GM18519 (cell line): ENCODE measurements around the gene TRAPPC5.
A peak's percentile ranks its signal among the peaks of the same experiment; 100 is the strongest.
"Not testable (repeated sequence)": the region's sequence is repeated elsewhere in the genome, so short reads cannot be mapped to it uniquely, and the experiment has no call there.

ENCODE experiments used
- ATAC-seq: cut with Tn5 transposase; IDR thresholded peaks from one replicate; pipeline ENCODE4 v1.9.1; 2021; ENCODE audit warnings: mild to moderate bottlenecking, moderate library complexity; ENCODE audit not compliant: unreplicated experiment, low FRiP score

TRAPPC5 gene

DNA sequence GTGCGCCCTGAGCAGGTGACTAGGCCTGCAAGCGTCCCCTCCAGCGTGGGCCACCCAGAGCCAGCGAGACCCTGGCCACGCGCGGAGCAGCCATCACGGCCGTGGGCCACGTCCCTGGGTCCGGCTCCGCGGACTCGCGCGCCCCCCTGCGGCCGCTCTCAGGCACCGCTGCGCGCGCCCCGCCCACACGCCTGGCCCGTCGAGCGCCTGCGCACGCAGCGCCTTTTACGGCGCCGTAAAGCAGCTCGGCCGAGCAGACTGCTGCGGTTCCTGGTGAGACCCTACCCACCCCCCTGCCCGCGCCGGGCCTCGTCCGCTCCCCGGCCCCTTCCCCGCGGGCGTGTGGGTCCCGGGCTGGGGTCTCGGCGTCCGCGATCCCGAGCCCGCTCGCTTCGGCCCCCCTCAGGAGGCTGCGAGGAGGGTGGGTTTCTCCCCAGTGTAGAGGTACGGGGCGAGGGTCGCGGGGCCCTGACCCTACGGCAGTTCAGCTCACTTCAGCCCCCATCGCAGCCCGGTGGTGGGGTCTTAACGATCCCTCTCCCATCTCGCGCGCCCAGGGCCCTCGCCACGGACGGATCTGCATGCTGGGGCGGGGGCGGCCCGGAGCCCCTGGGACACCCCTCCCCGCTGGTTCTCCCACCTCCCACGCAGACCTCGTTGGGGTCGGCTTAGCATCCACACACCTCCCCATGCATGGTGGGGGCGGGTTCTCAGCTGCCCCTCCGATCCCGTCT, at the start of gene TRAPPC5:
Gene TRAPPC5, plus strand, starts transcription at position 228 of the 734 bp plus-strand sequence. CDS start 1,421 bp downstream, outside the sequence.
- peak; percentile 41 for ATAC-seq

- no peak for ATAC-seq
These were observed 49.1 kb upstream of the TRAPPC5 start for GRCh38 chr19:7631577-7631976.

- no peak for ATAC-seq
These were observed 48.1 kb upstream of the TRAPPC5 start for GRCh38 chr19:7632340-7633203.

DNA sequence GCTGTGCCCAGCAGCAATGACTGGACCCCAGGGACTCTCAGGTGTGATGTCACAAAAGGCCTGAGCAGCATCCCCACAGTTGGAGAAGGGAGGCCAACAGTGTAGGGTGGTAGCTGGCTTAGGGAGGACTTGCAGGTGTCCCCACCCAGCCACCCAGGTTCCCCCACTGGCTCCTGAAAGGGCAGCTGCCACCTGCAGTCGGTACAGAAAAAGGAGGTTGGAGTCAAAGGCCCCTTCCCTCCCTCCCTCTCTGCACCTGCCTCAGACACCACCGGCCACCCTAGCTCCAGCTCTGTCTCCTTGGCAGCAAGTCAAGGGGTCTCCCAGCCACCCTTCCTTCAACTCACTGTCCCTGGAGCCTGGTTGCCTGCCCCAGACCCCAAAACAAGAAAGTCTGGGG, 46.9 kb upstream of the TRAPPC5 start, which contains the start of gene PCP2:
Gene PCP2, minus strand, starts transcription at position 22 of the 400 bp plus-strand sequence. CDS start 262 bp downstream, outside the sequence.
- no peak for ATAC-seq

DNA sequence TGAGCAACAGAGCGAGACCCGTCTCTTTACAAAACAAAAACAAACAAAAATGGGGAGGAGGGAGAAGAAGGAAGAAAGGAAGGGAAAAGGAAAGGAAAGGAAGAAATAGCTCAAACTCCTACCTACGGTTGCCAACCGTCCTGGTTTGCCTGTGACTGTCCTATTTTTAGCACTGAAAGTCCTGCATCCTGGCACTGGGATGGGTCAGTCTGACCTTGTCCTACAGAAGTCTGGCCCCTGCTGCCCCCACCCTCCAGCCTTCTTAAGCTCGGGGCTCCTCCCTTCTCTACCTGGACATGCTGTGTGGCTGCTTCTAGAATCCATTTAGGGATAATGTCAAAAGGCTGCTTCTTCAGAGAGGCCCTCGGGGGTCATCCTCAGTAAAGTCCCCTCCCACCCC, 45.0 kb upstream of the TRAPPC5 start:
- no peak for ATAC-seq

GRCh38 chr19:7636317-7636690, 44.3 kb upstream of the TRAPPC5 start:
- ATAC-seq = no peak

DNA sequence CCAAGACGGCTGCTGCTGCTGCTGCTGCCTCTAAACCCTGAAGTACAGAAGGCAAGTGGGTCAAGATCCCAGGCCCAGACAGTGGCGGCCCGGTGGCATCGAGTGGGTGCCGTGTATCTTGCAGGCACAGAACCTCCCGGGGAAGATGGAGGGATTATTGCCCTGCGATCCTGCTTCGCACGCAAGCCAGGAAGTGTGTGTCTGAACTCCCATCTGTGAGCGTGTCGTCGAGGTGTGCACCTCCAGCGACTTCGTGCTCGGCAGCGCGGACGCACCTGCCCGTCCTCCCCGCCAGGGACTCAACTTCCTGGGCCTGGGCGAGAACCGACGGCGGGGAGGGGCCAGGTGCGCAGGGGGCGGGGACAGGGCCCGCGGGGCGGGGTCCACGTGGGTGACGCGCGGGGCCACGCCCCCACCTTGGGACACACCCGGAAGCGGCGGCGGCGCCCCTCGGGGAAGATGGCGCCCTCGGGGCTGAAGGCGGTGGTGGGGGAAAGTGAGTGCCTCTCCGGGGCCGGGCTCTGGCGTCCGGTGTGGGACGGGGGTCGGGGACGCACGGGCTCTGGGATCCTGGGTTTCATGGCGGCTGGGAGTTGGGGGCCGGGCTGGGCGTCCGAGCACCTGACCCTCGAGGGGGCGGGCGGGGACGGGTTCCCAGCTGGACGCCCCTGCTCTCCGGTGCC, 43.8 kb upstream of the TRAPPC5 start, which contains the start of gene STXBP2:
Gene STXBP2, plus strand, starts transcription at position 420 of the 683 bp plus-strand sequence. Its CDS starts 40 bp downstream, at position 460.
- ATAC-seq = no peak

DNA sequence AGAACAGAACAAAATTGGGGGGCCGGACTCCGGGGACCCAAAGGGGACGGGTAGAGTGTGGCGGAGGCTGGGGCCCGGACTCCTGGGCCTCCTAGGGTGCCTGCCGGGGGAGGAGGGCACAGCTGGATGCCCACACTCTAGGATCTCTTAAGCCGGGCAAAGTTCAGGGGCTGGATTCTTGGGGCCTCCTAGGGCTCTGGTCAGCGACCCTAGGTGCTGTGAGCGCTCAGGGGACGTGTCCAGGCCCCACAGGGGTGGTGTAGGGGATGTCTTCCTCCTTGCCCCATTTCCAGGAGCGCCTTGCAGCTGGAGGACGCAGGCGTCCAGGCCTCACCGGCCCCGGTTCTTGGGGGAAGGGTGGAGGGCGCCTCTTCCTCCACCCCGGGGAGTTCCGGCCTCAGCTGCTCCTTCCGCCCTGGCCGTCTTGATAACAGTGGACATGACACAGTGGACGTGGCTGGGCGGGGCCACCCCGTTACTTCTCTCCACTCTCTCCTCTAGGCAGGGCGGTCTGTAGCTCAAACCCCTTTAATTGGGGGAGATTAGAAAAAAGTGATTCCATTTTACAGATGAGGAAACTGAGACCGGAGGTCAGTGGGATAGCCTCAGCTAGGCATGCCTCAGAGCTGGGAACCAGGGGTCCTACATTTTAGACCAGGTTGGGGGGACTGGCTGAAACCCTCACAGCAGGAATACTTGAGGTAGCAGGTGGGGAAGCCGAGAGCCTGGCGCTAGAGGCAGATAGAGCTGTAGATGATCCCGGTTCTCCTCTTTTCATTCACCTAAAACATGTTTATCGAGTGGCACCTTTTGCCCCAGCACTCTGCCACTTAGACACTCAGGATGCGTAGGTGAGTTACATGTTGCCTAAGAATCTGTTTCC, 43.0 kb upstream of the TRAPPC5 start:
- ATAC-seq = no peak

DNA sequence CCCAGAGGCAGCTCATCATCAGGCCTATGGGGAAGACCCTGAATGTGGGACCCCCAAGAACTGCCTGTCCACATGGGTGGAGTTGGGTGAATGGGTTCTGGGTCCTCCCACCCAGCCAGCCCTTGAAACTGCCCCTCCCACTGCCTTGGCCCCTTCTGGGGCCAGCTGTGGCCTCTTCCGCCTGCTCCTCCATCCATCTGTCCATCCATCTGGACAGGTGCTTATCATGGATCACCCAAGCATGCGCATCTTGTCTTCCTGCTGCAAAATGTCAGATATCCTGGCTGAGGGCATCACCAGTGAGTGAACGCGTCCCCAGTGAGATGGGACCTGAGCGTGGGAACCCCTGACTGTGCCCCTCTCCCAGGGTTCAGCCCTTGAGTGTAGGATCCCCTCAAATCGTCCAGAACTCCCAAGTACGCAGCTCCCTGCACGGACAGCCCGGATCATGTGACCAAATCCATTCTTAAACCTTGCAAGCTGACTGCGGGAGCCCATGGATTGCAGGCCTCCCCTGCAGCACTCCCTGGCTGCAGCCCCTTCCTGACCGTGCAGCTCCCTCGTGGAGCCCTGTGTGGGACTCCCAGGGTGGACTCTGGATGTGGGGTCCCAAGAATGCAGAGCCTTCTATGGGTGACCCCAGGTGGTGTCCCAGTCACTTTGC, 41.7 kb upstream of the TRAPPC5 start:
- no peak for ATAC-seq

DNA sequence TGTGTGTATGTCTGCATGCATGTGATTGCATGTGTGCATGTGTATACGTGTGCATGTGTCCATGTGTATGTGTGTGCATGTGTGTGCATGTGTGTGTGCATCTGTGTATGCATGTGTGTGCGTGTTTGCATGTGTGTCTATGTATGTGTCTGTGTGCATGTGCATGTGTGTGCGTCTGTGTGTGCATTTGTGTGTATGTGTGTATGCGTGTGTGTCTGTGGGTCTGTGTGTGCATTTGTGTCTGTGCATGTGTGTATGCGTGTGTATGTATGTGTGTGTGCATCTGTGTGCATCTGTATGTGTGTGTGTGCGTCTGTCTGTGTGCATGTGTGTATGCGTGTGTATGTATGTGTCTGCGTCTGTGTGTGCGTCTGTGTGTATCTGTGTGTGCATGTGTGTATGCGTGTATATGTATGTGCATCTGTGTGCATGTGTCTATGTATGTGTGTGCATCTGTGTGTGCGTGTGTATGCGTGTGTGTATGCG, 40.7 kb upstream of the TRAPPC5 start:
- no peak for ATAC-seq

DNA sequence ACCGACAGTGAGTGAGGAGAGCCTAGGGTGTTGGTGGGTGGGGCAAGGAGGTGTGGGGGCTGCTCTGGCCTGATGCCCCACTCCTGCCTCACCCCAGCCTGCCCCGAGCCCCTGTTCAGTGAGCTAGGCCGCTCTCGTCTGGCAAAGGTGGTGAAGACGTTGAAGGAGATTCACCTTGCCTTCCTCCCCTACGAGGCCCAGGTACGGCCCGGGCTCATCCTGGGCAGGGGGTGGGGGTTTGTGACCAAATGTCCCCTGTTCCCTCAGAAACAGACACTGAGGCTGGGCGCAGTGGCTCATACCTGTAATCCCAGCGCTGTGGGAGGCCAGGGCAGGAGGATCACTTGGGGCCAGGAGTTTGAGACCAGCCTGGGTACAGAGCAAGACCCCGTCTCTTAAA, 39.8 kb upstream of the TRAPPC5 start:
- ATAC-seq = no peak

DNA sequence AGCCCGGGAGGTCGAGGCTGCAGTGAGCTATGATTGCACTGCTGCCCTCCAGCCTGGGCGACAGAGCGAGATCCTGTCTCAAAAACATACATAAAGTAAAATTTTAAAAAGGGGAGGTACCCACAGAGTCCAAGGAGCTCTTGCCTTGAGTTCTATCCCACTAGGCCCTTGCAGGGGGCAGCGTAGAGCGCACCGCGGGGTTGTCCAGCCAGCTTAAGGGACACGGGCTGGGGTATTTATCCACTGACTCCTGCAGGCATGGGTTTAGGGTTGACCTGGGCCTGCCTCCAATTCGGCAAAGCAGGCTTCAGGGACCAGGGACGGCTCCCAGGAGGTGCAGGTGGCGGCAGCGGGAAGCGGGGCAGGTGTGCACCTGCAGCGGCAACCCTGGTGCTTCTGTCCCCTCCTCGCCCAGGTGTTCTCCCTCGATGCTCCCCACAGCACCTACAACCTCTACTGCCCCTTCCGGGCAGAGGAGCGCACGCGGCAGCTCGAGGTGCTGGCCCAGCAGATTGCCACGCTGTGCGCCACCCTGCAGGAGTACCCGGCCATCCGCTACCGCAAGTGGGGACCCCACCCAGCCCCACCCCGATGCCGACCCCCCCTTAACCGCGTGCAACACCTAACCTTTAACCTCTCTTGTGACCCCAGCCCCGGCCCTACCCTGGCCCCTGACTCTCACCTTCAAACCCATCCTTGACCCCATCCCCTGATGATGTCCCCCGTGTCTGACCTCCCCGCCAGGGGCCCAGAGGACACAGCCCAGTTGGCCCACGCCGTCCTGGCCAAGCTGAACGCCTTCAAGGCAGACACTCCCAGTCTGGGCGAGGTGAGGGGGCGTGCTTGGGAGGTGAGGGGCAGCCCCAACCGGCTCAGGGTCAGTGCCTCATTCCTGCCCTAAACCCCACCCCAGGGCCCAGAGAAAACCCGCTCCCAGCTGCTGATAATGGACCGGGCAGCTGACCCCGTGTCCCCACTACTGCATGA, 39.0 kb upstream of the TRAPPC5 start:
- no peak for ATAC-seq

DNA sequence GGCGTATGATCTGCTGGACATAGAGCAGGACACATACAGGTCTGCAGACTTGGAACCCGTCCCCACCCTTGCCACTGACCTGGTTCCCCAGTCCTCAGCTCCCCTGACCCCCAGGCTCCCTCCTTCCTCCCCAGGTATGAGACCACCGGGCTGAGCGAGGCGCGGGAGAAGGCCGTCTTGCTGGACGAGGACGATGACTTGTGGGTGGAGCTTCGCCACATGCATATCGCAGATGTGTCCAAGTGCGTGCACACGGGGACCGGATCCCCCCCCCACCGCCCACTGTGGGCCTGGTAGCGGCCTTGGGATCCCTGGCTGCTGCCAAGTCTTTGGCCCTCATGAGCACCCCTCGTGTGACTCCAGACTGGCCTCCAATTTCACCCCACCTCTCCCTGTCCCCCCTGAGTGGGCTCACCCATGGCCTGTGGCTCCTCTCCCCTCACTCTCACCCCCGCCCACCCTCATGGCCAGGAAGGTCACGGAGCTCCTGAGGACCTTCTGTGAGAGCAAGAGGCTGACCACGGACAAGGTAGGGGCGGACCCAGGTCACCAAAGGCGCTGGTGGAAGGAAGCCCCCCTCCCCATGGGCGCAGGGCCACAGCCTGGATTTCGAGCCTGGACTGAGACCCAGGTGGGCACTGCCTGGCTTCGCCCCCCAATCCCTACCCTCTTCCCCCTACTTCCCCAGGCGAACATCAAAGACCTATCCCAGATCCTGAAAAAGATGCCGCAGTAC, 38.2 kb upstream of the TRAPPC5 start:
- no peak for ATAC-seq

- no peak for ATAC-seq
These were observed 37.6 kb upstream of the TRAPPC5 start for GRCh38 chr19:7643031-7643415.

DNA sequence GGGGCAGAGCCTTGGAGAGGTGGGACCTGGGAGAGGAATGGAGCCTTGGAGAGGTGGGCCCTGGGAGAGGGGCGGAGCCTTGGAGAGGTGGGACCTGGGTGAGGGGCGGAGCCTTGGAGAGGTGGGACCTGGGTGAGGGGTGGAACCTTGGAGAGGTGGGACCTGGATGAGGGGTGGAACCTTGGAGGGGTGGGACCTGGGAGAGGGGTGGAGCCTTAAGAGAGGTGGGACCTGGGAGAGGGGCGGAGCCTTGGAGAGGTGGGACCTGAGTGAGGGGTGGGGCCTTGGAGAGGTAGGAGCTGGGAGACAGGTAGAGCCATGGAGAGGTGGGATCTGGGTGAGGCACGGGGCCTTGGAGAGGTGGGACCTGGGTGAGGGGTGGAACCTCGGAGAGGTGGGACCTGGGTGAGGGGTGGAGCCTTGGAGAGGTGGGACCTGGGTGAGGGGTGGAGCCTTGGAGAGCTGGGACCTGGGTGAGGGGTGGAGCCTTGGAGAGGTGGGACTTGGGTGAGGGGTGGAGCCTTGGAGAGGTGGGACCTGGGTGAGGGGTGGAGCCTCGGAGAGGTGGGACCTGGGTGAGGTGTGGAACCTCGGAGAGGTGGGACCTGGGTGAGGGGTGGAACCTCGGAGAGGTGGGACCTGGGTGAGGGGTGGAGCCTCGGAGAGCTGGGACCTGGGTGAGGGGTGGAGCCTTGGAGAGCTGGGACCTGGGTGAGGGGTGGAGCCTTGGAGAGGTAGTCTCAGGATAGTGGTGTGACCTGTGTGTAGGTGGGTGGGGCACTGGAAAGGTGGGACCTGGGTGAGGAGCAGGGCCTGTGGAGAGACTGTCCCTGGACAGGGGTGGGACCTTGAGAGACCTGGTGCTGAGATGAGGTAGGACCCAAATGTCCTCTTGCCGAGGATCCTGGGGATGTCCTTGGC, 36.7 kb upstream of the TRAPPC5 start:
- not testable (repeated sequence) for ATAC-seq

DNA sequence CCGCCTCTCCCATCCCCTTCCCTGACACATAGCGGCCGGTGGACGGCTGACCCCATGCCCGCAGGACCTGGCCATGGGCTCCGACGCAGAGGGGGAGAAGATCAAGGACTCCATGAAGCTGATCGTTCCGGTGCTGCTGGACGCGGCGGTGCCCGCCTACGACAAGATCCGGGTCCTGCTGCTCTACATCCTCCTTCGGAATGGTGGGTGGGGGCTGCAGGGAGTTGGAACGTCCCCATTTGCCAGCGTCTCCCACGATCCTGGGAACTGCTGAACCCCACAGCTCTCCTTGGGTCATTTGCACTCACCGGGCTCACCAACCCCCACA, 36.1 kb upstream of the TRAPPC5 start:
- no peak for ATAC-seq

GRCh38 chr19:7645163-7645562, 35.5 kb upstream of the TRAPPC5 start:
- no peak for ATAC-seq
